Skin of body (tissue), 2 donors: ENCODE results near the gene AFF1. TPM values are rescaled to one million over a fixed set of nuclear protein-coding genes. Genes with fewer than 3 reads are reported as not detected.
"Not testable (repeated sequence)": the region's sequence is repeated elsewhere in the genome, so short reads cannot be mapped to it uniquely, and the experiment has no call there.

Experiments used
- DNase-seq: peaks from one replicate; lab custom pipeline; 2025; lab: John Stamatoyannopoulos, UW
- total RNA-seq: library from RNA; depleted of rRNA; stranded (reverse); fragments of >200 nt; gene quantifications from one replicate; pipeline ENCODE4 v1.2.3, GENCODE V29; 2014

Gene AFF1
- total RNA-seq, 1 donor from 2014 or later, result 25.4 TPM

GRCh38 chr4:87053802-87054767, 119.3 kb downstream of the AFF1 start:
- no peak for DNase-seq

- no peak for DNase-seq
Observed at GRCh38 chr4:87054900-87055299, 120.1 kb downstream of the AFF1 start.

GRCh38 chr4:87055311-87055710, 120.5 kb downstream of the AFF1 start:
- no peak for DNase-seq

- DNase-seq, result no peak
Observed at GRCh38 chr4:87056881-87057280, 122.1 kb downstream of the AFF1 start.

- no peak for DNase-seq
Observed at GRCh38 chr4:87057835-87058355, 123.1 kb downstream of the AFF1 start.

GRCh38 chr4:87058356-87059073, 123.7 kb downstream of the AFF1 start:
- no peak for DNase-seq

- no peak for DNase-seq
Observed at GRCh38 chr4:87060957-87061356, 126.1 kb downstream of the AFF1 start.

- no peak for DNase-seq
Observed at GRCh38 chr4:87065021-87065420, 130.2 kb downstream of the AFF1 start.

GRCh38 chr4:87066403-87067123, 131.8 kb downstream of the AFF1 start:
- DNase-seq, result peak; percentile 34

- DNase-seq, result peak; percentile 46
Observed at GRCh38 chr4:87067124-87067885, 132.5 kb downstream of the AFF1 start.

- peak; percentile 74 for DNase-seq
Observed at GRCh38 chr4:87068583-87069021, 133.8 kb downstream of the AFF1 start.

- DNase-seq, result no peak
Observed at GRCh38 chr4:87069037-87069742, 134.4 kb downstream of the AFF1 start.

- no peak for DNase-seq
Observed at GRCh38 chr4:87071401-87071800, 136.6 kb downstream of the AFF1 start.

GRCh38 chr4:87072545-87072944, 137.7 kb downstream of the AFF1 start:
- not testable (repeated sequence) for DNase-seq

GRCh38 chr4:87073199-87074120, 138.6 kb downstream of the AFF1 start:
- DNase-seq, result peak; percentile 35

GRCh38 chr4:87074121-87074488, 139.3 kb downstream of the AFF1 start:
- no peak for DNase-seq

GRCh38 chr4:87075876-87076275, 141.1 kb downstream of the AFF1 start:
- no peak for DNase-seq

GRCh38 chr4:87076690-87077358, 142.0 kb downstream of the AFF1 start:
- no peak for DNase-seq
